H1 (cell line): ENCODE results near the gene TMEM63C. TPM values are rescaled to one million over a fixed set of nuclear protein-coding genes. Genes with fewer than 3 reads are reported as not detected.

Source experiments
- CTCF ChIA-PET: fragments of 300-600 bp; sonication (Branson Sonifier 250); formaldehyde crosslinking; loops from one replicate; lab custom pipeline; 2021; ENCODE audit not compliant: partially characterized antibody; lab: Charles Lee
- POLR2A ChIA-PET: fragments of 300-600 bp; sonication (Branson Sonifier 250); formaldehyde crosslinking; loops from one replicate; lab custom pipeline; 2021; ENCODE audit warnings: inconsistent platforms; ENCODE audit not compliant: partially characterized antibody; lab: Charles Lee
- DNase-seq, 2 experiments: peaks; one replicate each; pipeline versions ENCODE4 v3.0.0 to v3.0.0-alpha.2; 2010 to 2022; ENCODE audit warnings: low spot score in 2 of 2, low read depth in 1 of 2, mixed read lengths in 1 of 2
- FAIRE-seq: peaks from 2 replicates; lab custom pipeline; 2011; peaks lifted over from hg19 to GRCh38; lab: Jason Lieb, UNC
- H2AFZ ChIP-seq: 2 replicates; pipeline ENCODE4 v1.8.1; 2012; ENCODE audit warnings: low read length, inconsistent platforms
- H2AK5ac ChIP-seq: 2 replicates; pipeline ENCODE4 v1.6.1; 2013; ENCODE audit warnings: low read depth, low read length
- H2BK120ac ChIP-seq: replicated peaks from 2 replicates; pipeline ENCODE3; 2013; ENCODE audit warnings: low read depth, low read length, inconsistent platforms
- H2BK12ac ChIP-seq: 2 replicates; pipeline ENCODE4 v1.6.1; 2013; ENCODE audit warnings: low read depth, low read length
- H2BK15ac ChIP-seq: 2 replicates; pipeline ENCODE4 v1.6.1; 2013; ENCODE audit warnings: low read length
- H2BK20ac ChIP-seq: 2 replicates; pipeline ENCODE4 v1.6.1; 2013; ENCODE audit warnings: low read length
- H2BK5ac ChIP-seq: 2 replicates; pipeline ENCODE4 v1.6.1; 2013; ENCODE audit warnings: low read depth, low read length
- H3K14ac ChIP-seq: 2 replicates; pipeline ENCODE4 v1.6.1; 2013; ENCODE audit warnings: inconsistent platforms; ENCODE audit not compliant: insufficient read length
- H3K18ac ChIP-seq: 2 replicates; pipeline ENCODE4 v1.6.1; 2013; ENCODE audit warnings: low read length; ENCODE audit errors: extremely low read depth
- H3K23ac ChIP-seq: 2 replicates; pipeline ENCODE4 v1.6.1; 2013; ENCODE audit warnings: inconsistent platforms; ENCODE audit not compliant: insufficient read length
- H3K23me2 ChIP-seq: 2 replicates; pipeline ENCODE4 v1.6.1; 2013; ENCODE audit warnings: low read depth, low read length
- H3K27ac ChIP-seq: 2 replicates; pipeline ENCODE4 v1.6.1; 2011; ENCODE audit warnings: low read depth, low read length, inconsistent platforms
- H3K27me3 ChIP-seq, 4 experiments: replicated peaks in 1 of 4; 1 replicate in 1 of 4; 2 replicates in 3 of 4; pipeline versions ENCODE4 v1.6.1 to v1.8.1; 2011 to 2013; ENCODE audit warnings: low read length in 3 of 4, mild to moderate bottlenecking in 3 of 4, inconsistent platforms in 2 of 4, mixed read lengths in 2 of 4, moderate library complexity in 1 of 4; ENCODE audit not compliant: control insufficient read depth in 3 of 4, insufficient read depth in 3 of 4; ENCODE audit errors: extremely low read depth in 1 of 4
- H3K36me3 ChIP-seq, 4 experiments: 2 replicates each; pipeline versions ENCODE4 v1.6.1 to v1.8.1; 2011 to 2013; ENCODE audit warnings: mild to moderate bottlenecking in 4 of 4, low read length in 3 of 4, moderate library complexity in 2 of 4, control low read depth in 1 of 4, inconsistent platforms in 1 of 4; ENCODE audit not compliant: insufficient read depth in 4 of 4, control insufficient read depth in 2 of 4
- H3K4ac ChIP-seq: replicated peaks from 2 replicates; pipeline ENCODE3; 2013; ENCODE audit warnings: low read length, low read depth, mixed read lengths, inconsistent platforms; ENCODE audit not compliant: insufficient read length
- H3K4me1 ChIP-seq, 4 experiments: replicated peaks in 1 of 4; 1 replicate in 1 of 4; 2 replicates in 3 of 4; pipeline versions ENCODE4 v1.6.1 to v1.8.1; 2011 to 2013; ENCODE audit warnings: low read length in 3 of 4, inconsistent platforms in 2 of 4, mixed read lengths in 1 of 4; ENCODE audit not compliant: insufficient read depth in 4 of 4, control insufficient read depth in 3 of 4
- H3K4me2 ChIP-seq, 2 experiments: 2 replicates each; pipeline versions ENCODE4 v1.6.1 to v1.8.1; 2011 to 2013; ENCODE audit warnings: low read depth in 2 of 2, low read length in 2 of 2, control low read depth in 1 of 2, inconsistent platforms in 1 of 2, mild to moderate bottlenecking in 1 of 2; ENCODE audit not compliant: insufficient read depth in 1 of 2
- H3K4me3 ChIP-seq, 4 experiments: fragments of 200-600, 300-600 bp in 1 of 4; sonication (generic), shearing (Covaris generic), sonication (Bioruptor Twin) in 1 of 4; 2 replicates each; pipeline versions ENCODE4 v1.5.1 to v1.8.1; 2011 to 2016; ENCODE audit warnings: low read length in 4 of 4, low read depth in 3 of 4, control low read depth in 2 of 4, inconsistent platforms in 2 of 4, mild to moderate bottlenecking in 2 of 4, mixed read lengths in 1 of 4, moderate library complexity in 1 of 4; ENCODE audit not compliant: insufficient read depth in 2 of 4; ENCODE audit errors: extremely low read depth in 1 of 4
- H3K56ac ChIP-seq: replicated peaks from 2 replicates; pipeline ENCODE3; 2013; ENCODE audit warnings: low read depth, mild to moderate bottlenecking, mixed read lengths, low read length, inconsistent platforms; ENCODE audit not compliant: insufficient read length
- H3K79me1 ChIP-seq: 2 replicates; pipeline ENCODE4 v1.6.1; 2013; ENCODE audit warnings: low read depth, low read length, control low read depth
- H3K79me2 ChIP-seq, 2 experiments: 2 replicates each; pipeline versions ENCODE4 v1.6.1 to v1.8.1; 2012 to 2013; ENCODE audit warnings: low read length in 2 of 2, mild to moderate bottlenecking in 2 of 2, inconsistent platforms in 1 of 2; ENCODE audit not compliant: insufficient read depth in 2 of 2, control insufficient read depth in 1 of 2
- H3K9ac ChIP-seq, 4 experiments: replicated peaks in 1 of 4; 1 replicate in 1 of 4; 2 replicates in 3 of 4; pipeline versions ENCODE4 v1.6.1 to v1.8.1; 2011 to 2013; ENCODE audit warnings: low read depth in 3 of 4, low read length in 3 of 4, control low read depth in 2 of 4, mild to moderate bottlenecking in 2 of 4, moderate library complexity in 2 of 4, inconsistent platforms in 1 of 4; ENCODE audit errors: extremely low read depth in 1 of 4
- H3K9me3 ChIP-seq, 2 experiments: 2 replicates each; pipeline versions ENCODE4 v1.6.1 to v1.8.1; 2012 to 2013; ENCODE audit warnings: mild to moderate bottlenecking in 2 of 2, moderate library complexity in 2 of 2, control low read depth in 1 of 2, inconsistent platforms in 1 of 2, low read depth in 1 of 2, low read length in 1 of 2, mixed read lengths in 1 of 2; ENCODE audit not compliant: insufficient read depth in 2 of 2
- H4K20me1 ChIP-seq, 2 experiments: replicated peaks in 1 of 2; 2 replicates each; pipeline versions ENCODE3 to v1.8.1; 2011 to 2013; ENCODE audit warnings: inconsistent platforms in 2 of 2, low read length in 2 of 2, mild to moderate bottlenecking in 1 of 2; ENCODE audit not compliant: insufficient read depth in 2 of 2, control insufficient read depth in 1 of 2
- H4K5ac ChIP-seq: 2 replicates; pipeline ENCODE4 v1.6.1; 2013; ENCODE audit warnings: low read length, low read depth, mixed read lengths, inconsistent platforms; ENCODE audit not compliant: insufficient read length
- H4K8ac ChIP-seq: 2 replicates; pipeline ENCODE4 v1.8.0; 2013; ENCODE audit warnings: mild to moderate bottlenecking, moderate library complexity, low read length, inconsistent platforms; ENCODE audit not compliant: insufficient read depth; ENCODE audit errors: extremely low read depth
- H4K91ac ChIP-seq: replicated peaks from 2 replicates; pipeline ENCODE3; 2013; ENCODE audit warnings: low read length, mixed read lengths, inconsistent platforms; ENCODE audit not compliant: insufficient read length
- BCL11A ChIP-seq, 2 experiments: IDR thresholded peaks; one replicate each; pipeline ENCODE4 v1.6.1; 2011; ENCODE audit warnings: low read depth in 2 of 2, low read length in 2 of 2, mild to moderate bottlenecking in 2 of 2
- BRCA1 ChIP-seq: IDR thresholded peaks from 2 replicates; pipeline ENCODE4 v1.6.1; 2012; ENCODE audit warnings: low read depth, low read length, improper control_type of control experiment
- CHD1 ChIP-seq: IDR thresholded peaks from 2 replicates; pipeline ENCODE4 v1.6.1; 2012; ENCODE audit warnings: low read depth, low read length, improper control_type of control experiment
- CTBP2 ChIP-seq: IDR thresholded peaks from 2 replicates; pipeline ENCODE4 v1.7.0; 2011; ENCODE audit warnings: borderline replicate concordance, mild to moderate bottlenecking, moderate library complexity, mixed read lengths, low read length; ENCODE audit not compliant: insufficient read depth, insufficient read length
- HDAC2 ChIP-seq, 2 experiments: fragments of 300-600 bp in 1 of 2; sonication (generic) in 1 of 2; IDR thresholded peaks; 2 replicates each; pipeline ENCODE4 v1.6.1; 2011 to 2012; ENCODE audit warnings: low read depth in 2 of 2, low read length in 2 of 2, mild to moderate bottlenecking in 2 of 2, moderate library complexity in 2 of 2, borderline replicate concordance in 1 of 2, inconsistent platforms in 1 of 2
- JUND ChIP-seq: IDR thresholded peaks from 2 replicates; pipeline ENCODE4 v1.6.1; 2011; ENCODE audit warnings: mild to moderate bottlenecking, improper control_type of control experiment, low read length
- KDM5A ChIP-seq: fragments of 200-600 bp; IDR thresholded peaks from 2 replicates; pipeline ENCODE4 v1.7.1; 2012; ENCODE audit warnings: mild to moderate bottlenecking, low read length, inconsistent platforms, mixed read lengths
- MAFK ChIP-seq: IDR thresholded peaks from 2 replicates; pipeline ENCODE4 v1.6.1; 2012; ENCODE audit warnings: low read depth, mild to moderate bottlenecking, improper control_type of control experiment, low read length
- PHF8 ChIP-seq: fragments of 200-600 bp; sonication (generic); conservative IDR thresholded peaks from 2 replicates; pipeline ENCODE4 v1.7.1; 2012; ENCODE audit warnings: low read depth, mild to moderate bottlenecking, inconsistent platforms, low read length, moderate library complexity
- POLR2AphosphoS5 ChIP-seq: IDR thresholded peaks from 2 replicates; pipeline ENCODE4 v1.6.1; 2011; ENCODE audit warnings: low read depth, low read length
- TAF1 ChIP-seq: IDR thresholded peaks from 2 replicates; pipeline ENCODE4 v1.6.1; 2011; ENCODE audit warnings: mild to moderate bottlenecking, low read depth, low read length
- TCF12 ChIP-seq: IDR thresholded peaks from 2 replicates; pipeline ENCODE4 v1.6.1; 2011; ENCODE audit warnings: low read depth, mild to moderate bottlenecking, low read length
- ZNF274 ChIP-seq: IDR thresholded peaks from 2 replicates; pipeline ENCODE4 v1.7.0; 2012; ENCODE audit warnings: low read length, borderline replicate concordance; ENCODE audit errors: extremely low read depth
- WGBS, 2 experiments: shearing (Covaris generic) in 1 of 2; methylation state at CpG; one replicate each; pipeline versions ENCODE4 v1.1.6 to v1.1.7; 2013 to 2015; ENCODE audit warnings: low lambda C conversion rate in 2 of 2, mixed read lengths in 2 of 2, inconsistent platforms in 1 of 2, low coverage in 1 of 2, missing lambda C conversion rate in 1 of 2; ENCODE audit not compliant: insufficient replicate concordance in 2 of 2, insufficient coverage in 1 of 2, insufficient read length in 1 of 2; ENCODE audit errors: extremely low coverage in 1 of 2, missing lambda C conversion rate in 1 of 2; 5-methylcytosine and 5-hydroxymethylcytosine counted together
- polyA plus RNA-seq, 7 experiments: library from polyadenylated mRNA; depleted of rRNA in 3 of 7; stranded (reverse) in 5 of 7; unstranded in 2 of 7; fragments of >200 nt in 5 of 7; fragments of 200-250 nt in 2 of 7; gene quantifications; 1 replicate in 5 of 7; 2 replicates in 1 of 7; 4 replicates in 1 of 7; pipeline versions ENCODE4 v1.2.1 to v1.2.3, GENCODE V29; 2011 to 2013; ENCODE audit warnings: missing spikeins in 2 of 7, mixed read lengths in 2 of 7
- total RNA-seq: library from RNA; stranded (reverse); fragmentation: NEBNext Ultra II Directional; extraction: Animal tissue kit (Norgen Biotek cat#: 25700); gene quantifications from 2 replicates; pipeline ENCODE4 v1.2.1, GENCODE V29; 2021

TMEM63C gene
- total and polyA plus RNA-seq, 2 of the 8 experiments (the other 6 are each of a cell fraction or from before 2014, with no cell fraction given) = 3.0 to 7.6 TPM

GRCh38 chr14:77265187-77265515 lies 83.6 kb downstream of the TMEM63C start:
- no peaks in the 10 kb centered on the region for H3K9me3 ChIP-seq
- H2AK5ac ChIP-seq = no peak overlapping the region
- H3K4me2 ChIP-seq = no peak overlapping the region
- CTCF ChIA-PET = interaction anchor here (0.8 to 3.8 kb wide), 12 partner anchors 11 to 390 kb away, joined by 3 to 11 read pairs (median 4); no protein-coding TSS in a partner anchor
- no peaks in the 10 kb centered on the region; the same call in 1 of the 2 replicates for H3K23me2 ChIP-seq
- WGBS, 2 experiments = 94% methylated on average over 2 of the region's 2 CpGs; no CpG with 5 or more reads in 1 of the 2 experiments
- no peak overlapping the region for H2AFZ ChIP-seq
- H3K27ac ChIP-seq = no peak overlapping the region
- H4K8ac ChIP-seq = no peak overlapping the region; the same call in 1 of the 2 replicates
- H3K18ac ChIP-seq = no peak overlapping the region
- no peaks in the 10 kb centered on the region for H4K20me1 ChIP-seq
- H2BK120ac ChIP-seq = no peak overlapping the region
- POLR2A ChIA-PET = interaction anchor here (1.5 kb wide), 1 partner anchor 9 kb away, joined by 7 read pairs; no protein-coding TSS in a partner anchor
- H3K4ac ChIP-seq = no peak overlapping the region
- FAIRE-seq = no peak
- no peak overlapping the region for H3K4me3 ChIP-seq
- peaks cover 2 to 20% (median 14%) of the 10 kb centered on the region in 4 experiments; a peak in 6 of 7 replicates for H3K27me3 ChIP-seq
- H3K36me3 ChIP-seq = no peaks in the 10 kb centered on the region
- no peak overlapping the region for H2BK12ac ChIP-seq
- H3K23ac ChIP-seq = no peak overlapping the region
- no peak overlapping the region for H3K9ac ChIP-seq
- no peak overlapping the region for H3K56ac ChIP-seq
- H3K79me2 ChIP-seq = no peaks in the 10 kb centered on the region
- no peak overlapping the region for H2BK15ac ChIP-seq
- H2BK5ac ChIP-seq = no peak overlapping the region
- TF ChIP-seq TAF1 (no peak), BRCA1 (no peak), JUND (no peak), POLR2AphosphoS5 (no peak), KDM5A (no peak), PHF8 (no peak), CTBP2 (no peak), CHD1 (no peak), ZNF274 (no peak), MAFK (no peak), HDAC2 (IDR thresholded peaks at IDR 0.05; ENCODE audit: borderline replicate concordance in 1 of 2, low read depth in 2 of 2, low read length in 2 of 2) (no peak), TCF12 (no peak), BCL11A (IDR thresholded peaks at IDR 0.05; ENCODE audit: low read depth in 2 of 2, low read length in 2 of 2) (no peak)
- TF ChIP-seq, all 59 proteins: peak for 0
- H4K5ac ChIP-seq = no peak overlapping the region
- no peak for DNase-seq
- no peak overlapping the region for H3K14ac ChIP-seq
- H2BK20ac ChIP-seq = no peak overlapping the region
- H3K79me1 ChIP-seq = no peaks in the 10 kb centered on the region
- H4K91ac ChIP-seq = no peak overlapping the region
- H3K4me1 ChIP-seq = peaks cover 0 to 3% (median under 1%) of the 10 kb centered on the region in 4 experiments; a peak in 2 of 7 replicates
